Measurements from ENCODE around the gene PRODH2.
"Not testable (repeated sequence)": the region's sequence is repeated elsewhere in the genome, so short reads cannot be mapped to it uniquely, and the experiment has no call there.

PRODH2 gene

GRCh38 chr19:35779033-35779432, 33.6 kb downstream of the PRODH2 start:
- no peak for DNase-seq (ENCODE audit: low read depth)

- DNase-seq (ENCODE audit: low read depth) = no peak
These were observed 34.7 kb downstream of the PRODH2 start for GRCh38 chr19:35777961-35778360.

DNA sequence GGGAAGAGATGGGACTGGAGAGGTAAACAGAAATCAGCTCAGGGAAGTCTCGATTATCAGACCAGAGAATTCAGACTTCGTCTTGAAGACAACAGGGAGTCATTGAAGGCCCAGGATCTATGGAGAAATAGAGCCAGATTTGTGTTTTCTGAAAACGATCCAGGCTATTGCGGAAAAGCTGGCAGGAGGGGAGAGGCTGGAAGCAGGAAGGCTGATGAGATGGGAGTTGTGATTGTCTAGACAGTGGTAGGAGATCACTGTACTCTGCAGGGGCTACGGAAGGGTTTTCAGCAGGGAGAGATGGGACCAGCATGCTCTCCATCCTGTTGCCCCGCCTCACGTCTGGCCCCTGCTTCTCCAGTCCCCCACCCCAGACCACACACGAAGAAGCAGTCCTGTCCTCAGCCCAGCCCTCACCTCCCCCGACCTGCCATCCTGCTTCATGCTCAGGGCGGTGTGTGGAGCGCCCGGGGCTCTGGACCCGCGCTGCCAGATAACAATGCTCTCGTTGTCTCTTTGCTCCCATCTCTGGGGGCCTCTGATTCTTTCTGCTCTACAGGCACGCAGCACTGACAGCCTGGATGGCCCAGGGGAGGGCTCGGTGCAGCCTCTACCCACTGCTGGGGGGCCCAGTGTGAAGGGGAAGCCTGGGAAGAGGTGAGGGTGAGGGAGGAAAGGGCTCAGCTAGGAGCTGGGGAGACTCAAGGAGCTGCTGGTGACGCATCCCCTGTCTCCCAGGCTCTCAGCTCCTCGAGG, 35.4 kb downstream of the PRODH2 start:
- no peak for DNase-seq (ENCODE audit: low read depth)

DNA sequence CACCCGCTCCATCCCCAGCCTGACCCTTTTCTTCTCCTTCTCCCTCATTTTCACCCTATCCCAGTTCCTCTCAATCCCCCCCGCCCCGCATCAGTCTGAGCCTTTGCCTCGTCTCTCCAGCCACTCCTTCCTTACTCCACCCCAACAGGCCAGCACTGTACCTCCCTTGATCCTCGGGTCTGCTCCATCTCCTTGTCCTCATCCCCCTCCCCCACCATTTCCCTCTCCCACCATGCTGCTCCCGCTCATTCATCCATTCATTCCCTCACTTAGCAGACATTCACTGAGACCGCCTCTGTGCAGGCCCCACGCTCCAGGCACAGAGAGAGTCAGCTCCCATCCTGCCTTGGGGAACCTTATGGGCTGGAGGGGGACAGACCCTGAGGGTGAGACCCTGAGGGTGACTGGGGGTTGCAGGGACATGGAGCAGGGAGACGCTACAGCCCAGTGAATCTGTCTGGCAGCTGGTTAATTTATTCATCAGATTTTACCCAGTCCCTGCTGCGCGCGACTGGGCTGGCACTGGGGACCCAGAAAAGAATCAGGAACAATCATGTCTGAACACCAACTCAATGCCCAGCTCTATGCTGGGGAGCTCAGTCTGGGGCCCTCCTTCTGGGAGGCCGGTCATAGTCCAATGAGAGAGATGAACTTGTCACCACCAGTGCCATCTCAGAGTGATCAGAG, 36.4 kb downstream of the PRODH2 start:
- DNase-seq (ENCODE audit: low read depth) = no peak

DNA sequence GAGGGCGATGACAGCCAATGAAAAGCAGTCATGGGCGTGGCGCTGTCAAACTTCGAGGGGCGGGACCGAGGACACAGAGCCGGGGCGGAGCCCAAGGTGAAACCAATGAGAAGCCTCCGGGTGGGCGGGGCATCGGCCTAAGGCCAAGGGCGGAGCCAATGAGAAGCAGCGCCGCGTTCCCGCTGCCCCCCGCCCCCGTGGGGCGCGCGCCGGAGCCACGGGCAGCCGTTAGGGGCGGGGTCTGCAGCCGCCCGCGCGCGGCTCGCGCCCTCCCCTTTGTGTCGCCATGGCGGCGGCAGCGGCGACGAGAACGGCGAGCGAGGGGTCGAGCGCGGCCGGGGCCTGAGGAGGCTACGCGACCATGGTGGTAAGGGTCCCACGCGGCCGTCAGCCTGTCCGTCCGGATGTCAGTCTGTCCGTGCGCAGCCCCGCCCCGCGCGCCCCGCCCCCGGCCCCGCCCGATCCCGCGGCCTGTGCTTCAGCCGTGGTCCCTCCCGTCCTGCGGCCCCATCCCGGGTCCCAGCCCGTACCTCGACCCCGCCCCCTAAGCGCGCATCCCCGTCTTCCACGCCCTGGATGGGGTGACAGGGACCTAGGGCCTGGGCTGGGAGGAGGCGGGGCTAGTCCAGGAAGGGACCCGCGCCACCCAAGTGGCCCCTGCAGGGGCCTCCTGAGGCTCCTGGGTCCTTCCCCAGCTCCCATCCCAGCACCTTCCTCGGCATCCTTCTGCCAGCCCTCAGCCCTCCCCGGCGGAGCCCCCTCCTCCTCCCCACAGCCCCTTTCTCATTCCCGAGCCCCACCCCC, 37.1 kb downstream of the PRODH2 start, which contains the start of gene ARHGAP33:
ARHGAP33 (plus strand) TSS at position 267 of the 804 bp plus-strand sequence; CDS start at position 362, 95 bp downstream.
- DNase-seq (ENCODE audit: low read depth) = peak; percentile 93

- no peak for DNase-seq (ENCODE audit: low read depth)
These were observed 37.7 kb downstream of the PRODH2 start for GRCh38 chr19:35775046-35775297.

DNA sequence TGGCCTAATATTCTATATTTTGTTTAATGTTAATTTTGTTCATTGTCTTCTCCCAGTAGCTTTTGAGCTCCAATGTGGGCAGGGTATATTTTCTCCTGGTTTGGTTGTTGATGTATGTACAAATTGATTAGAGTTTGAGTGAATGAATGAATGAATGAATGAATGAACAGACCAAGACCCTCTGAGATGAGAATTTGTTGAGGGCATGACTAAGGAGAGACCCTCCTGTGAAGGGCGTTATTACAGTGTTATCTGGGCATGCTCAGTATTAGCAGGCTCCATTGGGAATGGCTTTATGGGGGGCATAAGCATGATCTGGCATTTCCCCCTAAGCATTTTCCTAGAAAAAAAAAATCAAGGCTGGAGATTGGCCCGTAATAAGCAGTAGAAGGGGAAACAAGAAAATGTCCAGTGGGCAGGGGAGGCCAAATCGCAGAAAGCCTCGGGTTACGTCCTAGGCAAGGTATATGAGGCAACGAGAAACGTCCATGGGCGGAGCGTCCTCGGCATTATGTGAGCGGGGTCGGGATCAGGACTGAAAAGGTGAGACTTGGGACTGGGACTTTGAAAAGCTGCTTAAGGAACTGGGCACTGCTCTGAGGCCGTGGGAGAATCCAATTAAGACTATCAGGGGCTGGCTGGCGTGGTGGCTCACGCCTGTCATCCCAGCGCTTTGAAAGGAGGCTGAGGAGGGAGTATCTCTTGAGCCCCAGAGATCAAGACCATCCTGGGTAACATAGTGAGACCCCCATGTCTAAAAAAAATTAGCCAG, 38.2 kb downstream of the PRODH2 start:
- DNase-seq (ENCODE audit: low read depth) = no peak

GRCh38 chr19:35773020-35773806, 39.4 kb downstream of the PRODH2 start:
- DNase-seq (ENCODE audit: low read depth) = no peak

DNA sequence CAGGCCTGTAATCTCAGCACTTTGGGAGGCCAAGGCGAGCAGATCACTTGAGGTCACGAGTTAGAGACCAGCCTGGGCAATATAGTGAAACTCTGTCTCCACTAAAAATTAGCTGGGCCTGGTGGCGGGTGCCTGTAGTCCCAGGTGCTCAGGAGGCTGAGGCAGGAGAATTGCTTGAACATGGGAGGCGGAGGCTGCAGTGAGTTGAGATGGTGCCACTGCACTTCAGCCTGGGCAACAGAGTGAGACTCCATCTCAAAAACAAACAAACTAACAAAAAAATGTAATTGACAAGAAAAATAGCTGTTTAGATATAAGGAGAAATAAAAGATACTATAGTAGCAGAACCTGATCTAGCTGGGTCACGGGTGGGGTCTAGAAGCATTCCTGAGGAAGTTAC, 40.3 kb downstream of the PRODH2 start:
- DNase-seq (ENCODE audit: low read depth) = not testable (repeated sequence)

DNA sequence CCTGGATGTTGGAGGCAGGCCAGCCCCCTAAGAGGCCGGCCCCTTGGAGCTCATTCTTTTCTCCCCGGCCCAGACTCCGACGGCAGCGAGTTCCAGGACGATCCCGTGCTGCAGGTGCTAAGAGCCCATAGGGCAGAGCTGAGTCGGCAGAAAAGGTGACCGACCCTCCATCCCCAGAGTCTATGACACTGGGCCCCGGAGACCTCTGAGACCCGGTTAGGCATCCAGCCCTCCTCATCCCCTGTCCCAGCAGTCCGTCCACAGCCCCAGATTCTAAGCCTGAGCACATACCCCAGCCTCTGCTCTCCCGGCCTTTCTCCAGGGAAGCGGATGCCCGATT, 44.6 kb downstream of the PRODH2 start:
- no peak for DNase-seq (ENCODE audit: low read depth)

DNA sequence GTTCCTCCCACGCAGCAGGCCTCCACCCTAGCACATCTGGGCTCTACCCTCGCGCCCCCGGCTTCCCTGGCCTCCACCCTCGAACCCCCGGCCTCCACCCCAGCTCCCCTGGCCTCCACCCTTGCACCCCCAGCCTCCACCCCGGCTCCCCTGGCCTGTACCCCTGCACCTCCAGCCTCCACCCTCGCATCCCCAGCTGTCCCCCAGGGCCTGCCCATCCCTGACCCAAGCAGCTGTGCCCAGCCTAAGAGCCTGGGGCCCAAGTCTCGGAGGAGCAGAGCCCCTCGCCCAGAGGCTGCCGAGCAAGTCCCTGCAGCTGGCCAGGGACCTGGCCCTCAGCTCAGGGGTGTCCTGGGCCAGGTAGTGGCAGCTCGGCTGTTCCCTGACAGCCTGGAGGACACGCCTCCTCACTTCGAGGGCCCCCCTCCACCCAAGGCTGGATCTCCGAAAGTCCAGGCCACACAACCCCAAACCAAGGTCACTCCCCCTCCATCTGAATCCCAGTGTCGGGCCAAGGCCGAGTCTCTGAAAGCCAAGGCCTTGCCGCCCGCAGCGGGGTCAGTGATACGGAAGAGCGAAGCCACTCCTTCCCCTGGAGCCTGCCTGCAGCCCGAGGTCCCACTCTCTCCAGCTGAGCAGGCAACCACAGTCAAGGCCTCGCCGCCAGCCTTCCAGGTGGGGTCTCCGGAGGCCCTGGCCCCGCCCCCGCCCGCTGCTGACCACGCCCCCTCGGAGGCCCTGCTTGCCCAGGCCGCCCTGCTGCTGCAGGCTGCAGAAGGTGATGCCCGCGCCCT, 45.2 kb downstream of the PRODH2 start:
- no peak for DNase-seq (ENCODE audit: low read depth)

DNA sequence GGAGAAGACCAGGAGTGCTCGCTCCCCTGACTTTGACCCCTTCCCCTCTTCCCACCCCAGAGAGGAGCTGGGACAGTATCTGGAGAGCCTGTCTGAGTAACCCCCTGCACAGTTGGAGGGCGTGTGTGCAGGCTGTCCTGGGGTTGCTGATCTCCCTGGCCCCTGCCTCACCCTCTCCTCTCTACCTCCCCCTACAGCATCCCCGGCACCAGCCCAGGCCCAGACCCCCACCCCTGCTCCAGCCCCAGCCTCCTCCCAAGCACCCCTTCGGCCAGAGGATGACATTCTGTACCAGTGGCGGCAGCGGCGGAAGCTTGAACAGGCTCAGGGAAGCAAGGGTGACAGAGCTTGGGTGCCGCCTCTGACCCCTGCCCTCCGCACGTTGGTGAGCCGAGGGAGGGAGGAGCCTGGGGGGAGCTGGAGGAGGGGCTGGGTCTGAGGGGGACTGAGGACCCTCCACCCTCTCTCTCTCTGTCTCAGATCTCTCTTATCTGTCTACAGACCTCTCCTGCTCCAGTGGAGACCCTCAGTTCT, 46.0 kb downstream of the PRODH2 start:
- no peak for DNase-seq (ENCODE audit: low read depth)

DNA sequence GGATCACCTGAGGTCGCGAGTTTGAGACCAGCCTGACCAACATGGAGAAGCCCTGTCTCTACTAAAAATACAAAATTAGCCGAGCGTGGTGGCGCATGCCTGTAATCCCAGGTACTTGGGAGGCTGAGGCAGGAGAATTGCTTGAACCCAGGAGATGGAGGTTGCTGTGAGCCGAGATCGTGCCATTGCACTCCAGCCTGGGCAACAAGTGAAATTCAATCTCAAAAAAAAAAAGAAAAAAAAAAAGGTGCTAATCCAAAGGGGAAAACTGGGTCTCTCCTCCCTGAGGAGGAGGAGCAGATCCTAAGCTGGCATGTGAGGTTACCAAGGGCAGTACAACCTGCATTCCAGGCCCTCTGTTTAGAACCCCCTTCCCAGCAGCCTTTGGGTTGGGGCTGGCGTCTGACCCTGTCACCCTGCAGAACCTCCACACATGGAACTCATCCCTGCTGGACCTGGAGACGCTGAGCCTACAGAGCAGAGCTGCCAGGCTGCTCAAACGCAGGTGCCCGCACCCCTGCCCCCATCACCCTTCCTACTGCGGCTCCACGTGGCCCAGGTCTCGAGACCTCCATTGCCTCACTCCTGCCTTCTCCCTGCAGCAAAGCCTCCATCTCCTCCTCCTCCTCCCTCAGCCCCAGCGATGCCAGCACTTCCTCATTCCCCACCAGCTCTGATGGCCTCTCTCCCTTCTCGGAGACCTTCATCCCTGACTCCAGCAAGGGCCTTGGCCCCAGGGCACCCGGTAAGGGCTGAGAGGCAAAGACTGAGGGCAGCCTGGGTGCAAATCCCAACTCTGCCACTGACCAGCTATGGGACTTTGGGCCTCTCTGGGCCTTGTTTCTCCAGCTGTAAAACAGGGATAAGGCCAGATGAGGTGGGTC, 48.0 kb downstream of the PRODH2 start:
- no peak for DNase-seq (ENCODE audit: low read depth)

DNA sequence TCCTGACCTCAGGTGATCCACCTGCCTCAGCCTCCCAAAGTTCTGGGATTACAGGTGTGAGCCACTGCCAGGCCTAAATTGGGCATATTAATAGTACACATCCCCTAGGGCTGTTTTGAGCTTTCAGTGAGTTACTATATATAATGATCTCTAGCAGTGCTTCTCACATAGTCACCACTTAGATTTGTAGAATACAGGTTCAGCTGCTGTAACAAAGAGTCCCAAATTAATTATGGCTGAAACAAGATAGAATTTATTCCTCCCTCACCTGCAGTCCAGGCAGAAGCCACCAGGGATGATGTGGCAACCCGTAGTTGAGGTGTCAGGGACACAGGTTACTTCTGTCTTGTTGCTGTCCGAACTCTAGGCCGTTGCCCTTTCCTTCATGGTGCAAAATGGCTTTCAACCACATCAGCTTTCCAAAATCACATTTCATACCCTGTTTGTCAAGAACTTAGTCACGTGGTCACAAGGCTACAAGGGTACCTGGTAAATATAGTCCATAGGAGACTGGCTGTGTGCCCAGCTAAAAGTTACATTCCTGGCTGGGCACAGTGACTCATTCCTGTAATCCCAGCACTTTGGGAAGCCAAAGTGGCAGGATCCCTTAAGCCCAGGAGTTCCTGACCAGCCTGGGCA, 51.8 kb downstream of the PRODH2 start:
- DNase-seq (ENCODE audit: low read depth) = no peak

- DNase-seq (ENCODE audit: low read depth) = no peak
These were observed 52.9 kb downstream of the PRODH2 start for GRCh38 chr19:35759697-35760096.

GRCh38 chr19:35757749-35758608, 54.7 kb downstream of the PRODH2 start, which contains the start of gene PROSER3:
Gene PROSER3 (plus strand): TSS chr19:35758176. CDS start chr19:35758216, 40 bp downstream.
- peak; percentile 99 for DNase-seq (ENCODE audit: low read depth)

DNA sequence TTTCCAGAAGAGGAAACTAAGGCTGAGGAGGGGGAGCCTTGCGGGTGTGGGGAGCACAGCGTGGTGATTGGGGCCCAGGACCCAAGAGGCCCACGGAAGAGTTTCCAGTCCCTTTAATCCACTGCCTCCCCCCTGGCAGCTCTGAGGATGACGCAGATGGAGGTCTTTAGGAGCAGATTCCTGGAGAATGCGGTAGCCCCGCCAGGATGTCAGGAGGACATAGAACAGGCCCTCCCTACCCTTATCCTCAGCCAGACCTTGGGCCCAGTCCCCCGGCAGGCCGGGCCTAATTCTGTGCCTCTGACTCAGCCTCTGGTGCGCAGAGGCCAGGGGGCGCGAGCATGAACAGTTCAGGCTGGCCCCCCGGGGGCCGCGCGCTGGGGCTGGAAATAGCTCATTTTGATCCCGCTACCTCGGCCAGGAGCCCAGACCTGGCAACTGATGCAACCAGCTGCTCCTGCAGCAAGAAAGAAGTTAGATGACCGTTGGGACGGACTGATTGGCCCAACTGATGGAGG, 55.4 kb downstream of the PRODH2 start:
- DNase-seq (ENCODE audit: low read depth) = peak; percentile 91

All from stromal cell of bone marrow (primary cell).